Mucosa of descending colon (tissue), 3 donors: ENCODE data around the gene COL8A1. TPM values are rescaled to one million over a fixed set of nuclear protein-coding genes. Genes with fewer than 3 reads are reported as not detected.

Experiments used
- ATAC-seq: fragments of 200-7000 bp; cut with Tn5 transposase; one replicate; pipeline ENCODE4 v1.9.1; 2020; ENCODE audit warnings: mild to moderate bottlenecking, moderate library complexity
- DNase-seq, 3 donors: peaks; one replicate each; pipeline ENCODE4 v3.0.0-alpha.2; 2020
- H3K36me3 ChIP-seq: fragments of 200-600 bp; one replicate; pipeline ENCODE4 v1.8.0; 2021; ENCODE audit warnings: low read depth, mild to moderate bottlenecking
- H3K4me1 ChIP-seq: fragments of 200-600 bp; one replicate; pipeline ENCODE4 v1.8.0; 2021; ENCODE audit warnings: low read depth, mild to moderate bottlenecking
- H3K4me3 ChIP-seq: fragments of 200-600 bp; one replicate; pipeline ENCODE4 v1.8.0; 2021; ENCODE audit warnings: mild to moderate bottlenecking
- H3K9me3 ChIP-seq: fragments of 200-600 bp; one replicate; pipeline ENCODE4 v1.8.0; 2021; ENCODE audit warnings: mild to moderate bottlenecking
- CTCF ChIP-seq: fragments of 200-600 bp; IDR thresholded peaks from one replicate; pipeline ENCODE4 v1.8.0; 2022; ENCODE audit warnings: antibody characterized with exemption, mild to moderate bottlenecking
- intact Hi-C, 2 donors: fragments of 100-400 bp; cut with DNase I in 1 of 2; cut with micrococcal nuclease in 1 of 2; formaldehyde crosslinking; loops; one replicate each; pipeline versions ENCODE4 v1.11.0 to v1.11.1; 2022; cut with DNase I, micrococcal nuclease
- total RNA-seq, 3 donors: library from RNA; stranded (reverse); fragmentation: NEBNext Ultra II Directional in 2 of 3; extraction: Animal tissue kit (Norgen Biotek cat#: 25700) in 2 of 3; gene quantifications; one replicate each; pipeline versions ENCODE4 v1.2.1 to v1.2.4, GENCODE V29; 2021 to 2023
- donor health status: DM: no; HTN: no; CAD: no; lungs with moderate emphysema.
- donor health status: DM: no; HTN: no; CAD: no.
- donor health status: DM: no; HTN: yes; CAD: no.

The COL8A1 gene
- total RNA-seq, 3 donors from 2014 or later, result 0.75 to 7.6 (median 3.8) TPM

GRCh38 chr3:99762901-99763300 is 124.5 kb downstream of the COL8A1 start:
- no peak for ATAC-seq
- no peak for TF ChIP-seq CTCF
- intact Hi-C loops, result no loop called here
- no peak overlapping the region for H3K4me3 ChIP-seq
- DNase-seq, result no peak
- H3K4me1 ChIP-seq, result no peaks in the 10 kb centered on the region
- no peaks in the 10 kb centered on the region for H3K36me3 ChIP-seq
- H3K9me3 ChIP-seq, result no peaks in the 10 kb centered on the region

GRCh38 chr3:99764377-99764776 is 126.0 kb downstream of the COL8A1 start:
- no peak for ATAC-seq
- no peak for TF ChIP-seq CTCF

GRCh38 chr3:99765042-99765942 is 126.9 kb downstream of the COL8A1 start:
- Histone ChIP-seq H3K9me3 (no peaks in the 10 kb centered on the region), H3K4me3 (no peak overlapping the region), H3K4me1 (no peaks in the 10 kb centered on the region), H3K36me3 (no peaks in the 10 kb centered on the region)
- no peak for ATAC-seq
- DNase-seq, result no peak
- intact Hi-C loops, result no loop called here
- no peak for TF ChIP-seq CTCF

More at GRCh38 chr3:99764377-99764776, 126.0 kb downstream of the COL8A1 start:
- H3K4me3 ChIP-seq, result no peak overlapping the region
- intact Hi-C loops, result no loop called here
- no peaks in the 10 kb centered on the region for H3K4me1 ChIP-seq
- DNase-seq, result no peak
- H3K36me3 ChIP-seq, result no peaks in the 10 kb centered on the region
- H3K9me3 ChIP-seq, result no peaks in the 10 kb centered on the region

- H3K36me3 ChIP-seq, result no peaks in the 10 kb centered on the region
- H3K9me3 ChIP-seq, result no peaks in the 10 kb centered on the region
- H3K4me3 ChIP-seq, result no peak overlapping the region
- no peak for TF ChIP-seq CTCF
- DNase-seq, result no peak
- no peak for ATAC-seq
- no peaks in the 10 kb centered on the region for H3K4me1 ChIP-seq
- intact Hi-C loops, result no loop called here
Observed at GRCh38 chr3:99767291-99767690, 128.9 kb downstream of the COL8A1 start.

GRCh38 chr3:99768126-99768525 is 129.7 kb downstream of the COL8A1 start:
- intact Hi-C loops, result no loop called here
- ATAC-seq (no peak), DNase-seq (no peak)
- TF ChIP-seq CTCF, result no peak
- Histone ChIP-seq H3K36me3 (no peaks in the 10 kb centered on the region), H3K4me3 (no peak overlapping the region), H3K9me3 (no peaks in the 10 kb centered on the region), H3K4me1 (no peaks in the 10 kb centered on the region)
